GM18502 (cell line): ENCODE results near the gene FBXO45.
"Not testable (repeated sequence)": the region's sequence is repeated elsewhere in the genome, so short reads cannot be mapped to it uniquely, and the experiment has no call there.

Experiments used
- ATAC-seq: cut with Tn5 transposase; IDR thresholded peaks from one replicate; pipeline ENCODE4 v1.9.1; 2021; ENCODE audit warnings: mild to moderate bottlenecking; ENCODE audit not compliant: unreplicated experiment, poor library complexity

FBXO45 gene

GRCh38 chr3:196554205-196554604 is 14.3 kb upstream of the FBXO45 start:
- no peak for ATAC-seq

GRCh38 chr3:196555295-196555694 is 13.2 kb upstream of the FBXO45 start:
- ATAC-seq = no peak

DNA sequence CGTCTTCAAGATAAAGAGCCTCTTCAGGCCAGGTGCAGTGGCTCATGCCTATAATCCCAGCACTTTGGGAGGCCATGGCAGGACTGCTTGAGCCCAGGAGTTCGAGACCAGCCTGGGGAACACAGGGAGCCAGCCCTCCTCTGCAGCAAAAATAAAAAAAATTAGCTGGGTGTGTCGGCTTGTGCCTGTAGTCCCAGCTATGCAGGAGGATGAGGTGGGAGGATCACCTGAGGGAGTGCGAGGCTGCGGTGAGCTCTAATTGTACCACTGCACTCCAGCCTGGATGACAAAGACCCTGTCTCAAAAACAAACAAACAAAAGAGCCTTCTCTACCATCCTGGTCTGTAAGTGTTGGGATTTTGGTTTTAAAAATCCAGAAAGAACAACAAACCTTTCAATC is 11.2 kb upstream of the FBXO45 start:
- no peak for ATAC-seq

DNA sequence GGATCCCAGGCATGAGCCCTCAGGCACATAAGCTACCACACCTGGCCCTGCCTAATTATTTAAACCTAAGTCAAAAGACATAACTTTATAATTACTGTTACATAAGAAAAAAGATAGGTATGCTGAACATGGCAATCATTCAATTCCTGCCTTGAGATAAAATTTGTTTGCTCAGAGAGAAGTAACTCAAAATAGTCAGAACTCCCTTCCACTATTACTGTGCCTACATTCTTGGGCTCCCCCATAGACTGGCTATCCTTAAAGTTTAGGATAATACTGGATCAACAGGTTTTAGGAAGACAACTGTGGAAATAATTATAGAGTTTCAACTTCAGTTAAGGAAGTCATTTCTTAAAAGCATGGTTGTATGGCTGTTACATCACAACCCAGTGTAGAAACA is 10.0 kb upstream of the FBXO45 start:
- ATAC-seq = no peak

GRCh38 chr3:196559826-196560225 is 8.6 kb upstream of the FBXO45 start:
- no peak for ATAC-seq

- ATAC-seq = no peak
Measured at GRCh38 chr3:196563721-196564225, 4.7 kb upstream of the FBXO45 start.

DNA sequence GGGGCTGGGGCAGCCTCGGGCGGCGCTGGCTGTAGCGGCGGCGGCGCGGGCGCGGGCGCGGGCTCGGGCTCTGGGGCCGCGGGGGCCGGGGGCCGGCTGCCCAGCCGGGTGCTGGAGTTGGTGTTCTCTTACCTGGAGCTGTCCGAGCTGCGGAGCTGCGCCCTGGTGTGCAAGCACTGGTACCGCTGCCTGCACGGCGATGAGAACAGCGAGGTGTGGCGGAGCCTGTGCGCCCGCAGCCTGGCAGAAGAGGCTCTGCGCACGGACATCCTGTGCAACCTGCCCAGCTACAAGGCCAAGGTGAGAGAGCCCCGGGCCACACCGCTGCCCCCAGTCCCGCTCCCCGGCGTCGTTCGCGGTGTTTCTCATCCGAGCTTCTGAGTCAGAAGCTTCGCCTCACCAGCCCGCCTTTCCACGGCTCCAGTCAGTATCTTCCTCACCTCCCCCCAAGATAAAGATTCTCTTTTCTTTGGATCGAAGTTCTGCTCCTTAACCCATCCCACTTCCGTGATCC is 600 bp downstream of the FBXO45 start:
- ATAC-seq = peak; percentile 40

- not testable (repeated sequence) for ATAC-seq
Measured at GRCh38 chr3:196570332-196570731, 1.9 kb downstream of the FBXO45 start.

DNA sequence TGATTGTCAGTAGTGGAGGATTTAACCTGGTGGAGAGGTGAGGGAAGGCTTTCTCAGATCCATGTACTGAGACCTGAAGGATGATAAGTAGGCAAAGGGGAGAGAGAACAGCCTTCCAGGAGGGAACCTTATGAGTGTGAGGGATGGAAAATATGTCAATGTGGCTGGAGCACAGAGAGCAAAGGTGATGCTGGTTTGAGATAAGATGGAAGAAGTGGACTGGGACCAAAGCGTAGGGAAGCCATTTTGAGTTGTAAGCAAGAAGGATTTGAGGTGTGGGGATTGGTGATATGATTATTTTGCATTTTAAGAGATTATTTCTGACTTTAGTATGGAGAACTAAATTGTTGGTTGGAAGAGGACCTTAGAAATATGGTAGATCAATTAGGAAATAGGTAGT is 3.9 kb downstream of the FBXO45 start:
- ATAC-seq = no peak

- ATAC-seq = no peak
Measured at GRCh38 chr3:196585044-196585757, 16.7 kb downstream of the FBXO45 start.

- ATAC-seq = no peak
Measured at GRCh38 chr3:196590279-196590678, 21.8 kb downstream of the FBXO45 start.

GRCh38 chr3:196596355-196596754 is 27.9 kb downstream of the FBXO45 start:
- no peak for ATAC-seq

DNA sequence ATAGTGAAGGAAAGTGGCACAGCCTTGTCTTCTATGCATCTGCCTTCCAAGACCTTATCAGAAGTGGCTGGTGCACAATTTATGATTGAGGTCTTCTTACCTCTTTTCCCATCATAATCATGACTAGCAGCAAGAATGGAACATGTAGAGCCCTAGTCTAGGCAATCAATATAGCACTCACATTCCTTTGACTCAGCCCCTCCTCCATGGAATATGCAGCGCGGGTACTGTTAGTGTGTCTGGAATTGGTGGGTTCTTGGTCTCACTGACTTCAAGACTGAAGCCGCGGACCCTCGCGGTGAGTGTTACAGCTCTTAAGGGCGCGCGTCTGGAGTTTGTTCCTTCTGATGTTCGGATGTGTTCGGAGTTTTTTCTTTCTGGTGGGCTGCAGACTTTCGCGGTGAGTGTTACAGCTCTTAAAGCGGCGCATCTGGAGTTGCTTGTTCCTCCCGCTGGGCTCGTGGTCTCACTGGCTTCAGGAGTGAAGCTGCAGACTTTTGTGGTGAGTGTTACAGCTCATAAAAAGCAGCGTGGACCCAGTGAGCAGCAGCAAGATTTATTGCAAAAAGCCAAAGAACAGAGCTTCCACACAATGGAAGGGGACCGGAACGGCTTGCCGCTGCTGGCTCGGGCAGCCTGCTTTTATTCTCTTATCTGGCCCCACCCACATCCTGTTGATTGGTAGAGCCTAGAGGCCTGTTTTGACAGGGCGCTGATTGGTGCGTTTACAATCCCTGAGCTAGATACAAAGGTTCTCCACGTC is 29.7 kb downstream of the FBXO45 start:
- ATAC-seq = not testable (repeated sequence)

GRCh38 chr3:196599734-196600128 is 31.3 kb downstream of the FBXO45 start:
- ATAC-seq = no peak

- no peak for ATAC-seq
Measured at GRCh38 chr3:196600359-196600758, 31.9 kb downstream of the FBXO45 start.

- ATAC-seq = no peak
Measured at GRCh38 chr3:196602673-196603072, 34.2 kb downstream of the FBXO45 start.

- ATAC-seq = no peak
Measured at GRCh38 chr3:196603683-196604082, 35.2 kb downstream of the FBXO45 start.

- ATAC-seq = no peak
Measured at GRCh38 chr3:196604548-196604947, 36.1 kb downstream of the FBXO45 start.

GRCh38 chr3:196608693-196609092 is 40.2 kb downstream of the FBXO45 start:
- no peak for ATAC-seq

DNA sequence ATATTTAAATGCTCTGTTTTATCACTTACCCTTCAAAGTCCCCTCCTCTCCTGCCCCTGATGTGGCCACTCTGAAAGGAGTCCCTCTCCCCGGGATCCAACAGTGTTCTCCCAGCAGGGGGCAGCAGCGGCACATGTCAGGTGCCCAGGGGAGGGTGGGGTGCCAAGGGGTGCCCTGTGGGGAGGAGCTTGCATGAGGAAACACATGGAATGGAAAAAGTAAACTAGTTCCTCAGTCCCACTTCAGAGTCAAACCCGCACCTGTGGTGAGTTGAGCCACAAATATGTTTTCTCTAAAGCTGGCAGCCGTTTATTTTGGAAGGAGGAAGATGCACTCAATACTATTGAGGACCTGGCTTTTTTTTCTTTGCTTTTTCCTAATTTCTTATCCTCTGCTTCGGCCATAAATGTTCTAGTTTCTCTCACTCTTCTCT is 40.9 kb downstream of the FBXO45 start:
- ATAC-seq = peak; percentile 82

GRCh38 chr3:196609805-196610515 is 41.5 kb downstream of the FBXO45 start:
- no peak for ATAC-seq
